HEK293 (cell line): ENCODE measurements around the gene LYRM1.

Experiments used
- CTCF ChIP-seq: fragments of 450-650 bp; formaldehyde crosslinking; IDR thresholded peaks from 2 replicates; pipeline ENCODE4 v1.5.1; 2016; ENCODE audit warnings: missing biosample characterization, missing genetic modification characterization
- HOXD13 ChIP-seq: sonication (generic); formaldehyde crosslinking; IDR thresholded peaks from 2 replicates; pipeline ENCODE4 v1.8.0; 2022; ENCODE audit warnings: missing genetic modification reagents, borderline replicate concordance
- KLF7 ChIP-seq: fragments of 450-650 bp; formaldehyde crosslinking; IDR thresholded peaks from 2 replicates; pipeline ENCODE4 v1.5.1; 2016; ENCODE audit warnings: missing biosample characterization, missing genetic modification characterization, borderline replicate concordance
- ZBTB11 ChIP-seq: fragments of 450-650 bp; formaldehyde crosslinking; conservative IDR thresholded peaks from 2 replicates; pipeline ENCODE4 v1.5.1; 2016; ENCODE audit warnings: low read depth, missing biosample characterization, missing genetic modification characterization
- ZBTB21 ChIP-seq: fragments of 450-650 bp; formaldehyde crosslinking; IDR thresholded peaks from 2 replicates; pipeline ENCODE4 v1.5.1; 2017; ENCODE audit warnings: missing biosample characterization, missing genetic modification characterization
- ZBTB7A ChIP-seq: fragments of 450-650 bp; formaldehyde crosslinking; IDR thresholded peaks from 2 replicates; pipeline ENCODE4 v1.5.1; 2016; ENCODE audit warnings: low read depth, missing biosample characterization, missing genetic modification characterization
- ZNF155 ChIP-seq: fragments of 450-650 bp; formaldehyde crosslinking; IDR thresholded peaks from 2 replicates; pipeline ENCODE4 v1.5.1; 2016; ENCODE audit warnings: missing biosample characterization, missing genetic modification characterization
- ZNF280C ChIP-seq: fragments of 450-650 bp; formaldehyde crosslinking; IDR thresholded peaks from 2 replicates; pipeline ENCODE4 v1.5.1; 2016; ENCODE audit warnings: missing biosample characterization, missing genetic modification characterization
- ZNF350 ChIP-seq: fragments of 450-650 bp; formaldehyde crosslinking; IDR thresholded peaks from 2 replicates; pipeline ENCODE4 v1.5.0; 2017; ENCODE audit warnings: missing biosample characterization, mild to moderate bottlenecking, missing genetic modification characterization
- ZNF677 ChIP-seq: fragments of 450-650 bp; IDR thresholded peaks from 2 replicates; pipeline ENCODE4 v1.5.0; 2018; ENCODE audit warnings: missing biosample characterization, mild to moderate bottlenecking, missing genetic modification characterization, moderate library complexity
- ZNF692 ChIP-seq: fragments of 450-650 bp; formaldehyde crosslinking; IDR thresholded peaks from 2 replicates; pipeline ENCODE4 v1.5.1; 2016; ENCODE audit warnings: missing biosample characterization, missing genetic modification characterization
- ZNF701 ChIP-seq: fragments of 450-650 bp; formaldehyde crosslinking; IDR thresholded peaks from 2 replicates; pipeline ENCODE4 v1.5.1; 2016; ENCODE audit warnings: missing biosample characterization, missing genetic modification characterization
- TF ChIP-seq, protein P1 (sequence below): fragments of 450-650 bp; formaldehyde crosslinking; IDR thresholded peaks from 2 replicates; pipeline ENCODE4 v1.5.1; 2016; ENCODE audit warnings: missing biosample characterization, missing genetic modification characterization, low read depth
- TF ChIP-seq, protein P2 (sequence below): fragments of 450-650 bp; formaldehyde crosslinking; IDR thresholded peaks from 2 replicates; pipeline ENCODE4 v1.5.1; 2016; ENCODE audit warnings: missing biosample characterization, missing genetic modification characterization

GRCh38 chr16:20853981-20854620 is 46.5 kb upstream of the LYRM1 start:
- TF ChIP-seq KLF7 (tag by site-specific recombination): no peak
- TF ChIP-seq ZNF677 (tag by site-specific recombination): no peak
- TF ChIP-seq ZBTB7A (tag by site-specific recombination): no peak
- no peak for TF ChIP-seq ZNF155
- no peak for TF ChIP-seq ZBTB21 (tag by site-specific recombination)
- TF ChIP-seq ZNF692 (tag by site-specific recombination): no peak
- no peak for TF ChIP-seq ZBTB11
- no peak for TF ChIP-seq HOXD13
- TF ChIP-seq ZNF280C (tag by site-specific recombination): no peak
- no peak for TF ChIP-seq CTCF (tag by site-specific recombination)
- TF ChIP-seq, protein P1, sequence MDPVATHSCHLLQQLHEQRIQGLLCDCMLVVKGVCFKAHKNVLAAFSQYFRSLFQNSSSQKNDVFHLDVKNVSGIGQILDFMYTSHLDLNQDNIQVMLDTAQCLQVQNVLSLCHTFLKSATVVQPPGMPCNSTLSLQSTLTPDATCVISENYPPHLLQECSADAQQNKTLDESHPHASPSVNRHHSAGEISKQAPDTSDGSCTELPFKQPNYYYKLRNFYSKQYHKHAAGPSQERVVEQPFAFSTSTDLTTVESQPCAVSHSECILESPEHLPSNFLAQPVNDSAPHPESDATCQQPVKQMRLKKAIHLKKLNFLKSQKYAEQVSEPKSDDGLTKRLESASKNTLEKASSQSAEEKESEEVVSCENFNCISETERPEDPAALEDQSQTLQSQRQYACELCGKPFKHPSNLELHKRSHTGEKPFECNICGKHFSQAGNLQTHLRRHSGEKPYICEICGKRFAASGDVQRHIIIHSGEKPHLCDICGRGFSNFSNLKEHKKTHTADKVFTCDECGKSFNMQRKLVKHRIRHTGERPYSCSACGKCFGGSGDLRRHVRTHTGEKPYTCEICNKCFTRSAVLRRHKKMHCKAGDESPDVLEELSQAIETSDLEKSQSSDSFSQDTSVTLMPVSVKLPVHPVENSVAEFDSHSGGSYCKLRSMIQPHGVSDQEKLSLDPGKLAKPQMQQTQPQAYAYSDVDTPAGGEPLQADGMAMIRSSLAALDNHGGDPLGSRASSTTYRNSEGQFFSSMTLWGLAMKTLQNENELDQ: no peak
- no peak for TF ChIP-seq ZNF350 (tag by site-specific recombination)
- TF ChIP-seq, protein P2, sequence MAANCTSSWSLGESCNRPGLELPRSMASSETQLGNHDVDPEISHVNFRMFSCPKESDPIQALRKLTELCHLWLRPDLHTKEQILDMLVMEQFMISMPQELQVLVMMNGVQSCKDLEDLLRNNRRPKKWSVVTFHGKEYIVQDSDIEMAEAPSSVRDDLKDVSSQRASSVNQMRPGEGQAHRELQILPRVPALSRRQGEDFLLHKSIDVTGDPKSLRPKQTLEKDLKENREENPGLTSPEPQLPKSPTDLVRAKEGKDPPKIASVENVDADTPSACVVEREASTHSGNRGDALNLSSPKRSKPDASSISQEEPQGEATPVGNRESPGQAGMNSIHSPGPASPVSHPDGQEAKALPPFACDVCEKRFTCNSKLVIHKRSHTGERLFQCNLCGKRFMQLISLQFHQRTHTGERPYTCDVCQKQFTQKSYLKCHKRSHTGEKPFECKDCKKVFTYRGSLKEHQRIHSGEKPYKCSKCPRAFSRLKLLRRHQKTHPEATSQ: no peak
- no peak for TF ChIP-seq ZNF701
